ENCODE results near the gene MLH3.

GRCh38 chr14:75083271-75083670 is 32.0 kb upstream of the MLH3 start:
- TF ChIP-seq CTCF (IDR thresholded peaks at IDR 0.05) (no peak), USF1 (IDR thresholded peaks at IDR 0.05; ENCODE audit: borderline replicate concordance, low read depth) (no peak), REST (IDR thresholded peaks at IDR 0.05; ENCODE audit: low read depth, low read length) (no peak), MAX (IDR thresholded peaks at IDR 0.05; ENCODE audit: low read depth) (no peak), EP300 (IDR thresholded peaks at IDR 0.05; ENCODE audit: borderline replicate concordance in 1 of 2, low read depth in 1 of 2, low read length in 1 of 2) (no peak), POLR2AphosphoS5 (IDR thresholded peaks at IDR 0.05; ENCODE audit: low read depth, low read length) (no peak), RFX5 (IDR thresholded peaks at IDR 0.05; ENCODE audit: low read length) (no peak), SIN3A (IDR thresholded peaks at IDR 0.05; ENCODE audit: borderline replicate concordance, low read depth, low read length) (no peak), SMC3 (IDR thresholded peaks at IDR 0.05; ENCODE audit: low read depth, low read length) (no peak)

All from SK-N-SH (cell line).